Measurements from ENCODE around the gene C11orf91.

The C11orf91 gene

DNA sequence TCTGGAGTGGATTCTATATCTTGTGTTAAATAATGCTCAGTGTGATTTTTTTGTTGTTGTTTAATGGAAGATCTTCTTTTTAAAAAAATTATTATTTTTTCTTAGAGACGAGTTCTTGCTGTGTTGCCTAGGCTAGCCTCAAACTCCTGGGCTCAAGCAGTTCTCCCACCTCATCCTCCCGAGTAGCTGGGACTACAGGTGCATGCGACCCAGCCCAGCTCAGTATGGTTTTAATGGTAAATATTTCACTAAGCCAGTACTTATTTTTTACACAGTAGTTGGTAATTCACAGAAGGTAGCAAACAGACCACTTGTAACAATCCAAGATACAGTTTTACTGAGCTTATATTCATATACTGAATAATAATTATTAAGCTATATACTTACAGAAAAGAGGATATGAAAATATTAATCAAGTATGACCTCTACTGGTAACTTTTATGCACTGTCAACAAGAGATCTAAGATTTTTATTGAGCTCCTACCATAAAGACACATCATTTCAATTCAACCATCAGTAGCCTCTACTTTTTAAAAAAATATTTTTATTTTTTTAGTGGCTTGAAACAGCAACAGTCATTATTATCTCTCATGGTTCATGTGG, 41.7 kb upstream of the C11orf91 start:
- no peaks in the 10 kb centered on the region for H3K4me1 ChIP-seq (ENCODE audit: insufficient read depth, low read length)
- TF ChIP-seq, protein P1, sequence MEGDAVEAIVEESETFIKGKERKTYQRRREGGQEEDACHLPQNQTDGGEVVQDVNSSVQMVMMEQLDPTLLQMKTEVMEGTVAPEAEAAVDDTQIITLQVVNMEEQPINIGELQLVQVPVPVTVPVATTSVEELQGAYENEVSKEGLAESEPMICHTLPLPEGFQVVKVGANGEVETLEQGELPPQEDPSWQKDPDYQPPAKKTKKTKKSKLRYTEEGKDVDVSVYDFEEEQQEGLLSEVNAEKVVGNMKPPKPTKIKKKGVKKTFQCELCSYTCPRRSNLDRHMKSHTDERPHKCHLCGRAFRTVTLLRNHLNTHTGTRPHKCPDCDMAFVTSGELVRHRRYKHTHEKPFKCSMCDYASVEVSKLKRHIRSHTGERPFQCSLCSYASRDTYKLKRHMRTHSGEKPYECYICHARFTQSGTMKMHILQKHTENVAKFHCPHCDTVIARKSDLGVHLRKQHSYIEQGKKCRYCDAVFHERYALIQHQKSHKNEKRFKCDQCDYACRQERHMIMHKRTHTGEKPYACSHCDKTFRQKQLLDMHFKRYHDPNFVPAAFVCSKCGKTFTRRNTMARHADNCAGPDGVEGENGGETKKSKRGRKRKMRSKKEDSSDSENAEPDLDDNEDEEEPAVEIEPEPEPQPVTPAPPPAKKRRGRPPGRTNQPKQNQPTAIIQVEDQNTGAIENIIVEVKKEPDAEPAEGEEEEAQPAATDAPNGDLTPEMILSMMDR (IDR thresholded peaks at IDR 0.05; ENCODE audit: borderline replicate concordance, extremely low read depth, low read length, poor library complexity, severe bottlenecking) = peak; percentile 58
- no peak for TF ChIP-seq EZH2 (IDR thresholded peaks at IDR 0.05; ENCODE audit: borderline replicate concordance, low read depth, low read length, severe bottlenecking)
- H3K36me3 ChIP-seq (ENCODE audit: insufficient read depth, low read length) = peaks cover 13% of the 10 kb centered on the region
- H2AFZ ChIP-seq (ENCODE audit: low read depth, low read length) = no peak overlapping the region
- no peak overlapping the region for H3K4me3 ChIP-seq (ENCODE audit: low read depth in 1 of 2, low read length in 2 of 2)
- H3K9ac ChIP-seq (ENCODE audit: low read depth, low read length) = no peak overlapping the region
- H3K4me2 ChIP-seq (ENCODE audit: insufficient read depth, low read length) = no peak overlapping the region
- H3K27ac ChIP-seq (ENCODE audit: low read length) = no peak overlapping the region
- no peaks in the 10 kb centered on the region for H4K20me1 ChIP-seq (ENCODE audit: insufficient read depth, low read length)
- H3K9me3 ChIP-seq (ENCODE audit: insufficient read depth, low read length, severe bottlenecking) = no peaks in the 10 kb centered on the region
- no peaks in the 10 kb centered on the region for H3K27me3 ChIP-seq (ENCODE audit: insufficient read depth, low read length, poor library complexity)
- ATAC-seq (ENCODE audit: insufficient read depth, low read depth) (peak; percentile 58; the same call in 2 of the 3 replicates), DNase-seq (no peak)
- H3K79me2 ChIP-seq (ENCODE audit: insufficient read depth, low read length) = no peaks in the 10 kb centered on the region

DNA sequence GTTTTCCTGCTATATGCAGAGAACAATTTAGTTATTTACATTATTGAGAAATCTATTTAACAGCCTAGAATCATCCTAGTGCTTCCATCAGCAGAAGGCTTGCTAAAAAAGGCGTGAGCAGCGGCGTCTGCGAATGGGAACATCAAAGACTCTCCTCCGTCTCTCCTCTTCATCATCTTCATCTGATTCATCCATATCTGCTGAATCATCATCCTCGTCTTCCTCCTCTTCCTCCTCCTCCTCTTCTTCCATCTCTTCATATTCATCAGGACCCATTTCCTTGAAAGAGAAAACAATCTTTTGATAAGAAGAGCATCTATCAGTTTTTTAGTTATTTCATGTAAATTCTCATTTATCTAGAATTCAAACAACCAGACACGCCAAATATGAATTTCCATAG, 41.2 kb upstream of the C11orf91 start:
- H3K9me3 ChIP-seq (ENCODE audit: insufficient read depth, low read length, severe bottlenecking) = no peaks in the 10 kb centered on the region

DNA sequence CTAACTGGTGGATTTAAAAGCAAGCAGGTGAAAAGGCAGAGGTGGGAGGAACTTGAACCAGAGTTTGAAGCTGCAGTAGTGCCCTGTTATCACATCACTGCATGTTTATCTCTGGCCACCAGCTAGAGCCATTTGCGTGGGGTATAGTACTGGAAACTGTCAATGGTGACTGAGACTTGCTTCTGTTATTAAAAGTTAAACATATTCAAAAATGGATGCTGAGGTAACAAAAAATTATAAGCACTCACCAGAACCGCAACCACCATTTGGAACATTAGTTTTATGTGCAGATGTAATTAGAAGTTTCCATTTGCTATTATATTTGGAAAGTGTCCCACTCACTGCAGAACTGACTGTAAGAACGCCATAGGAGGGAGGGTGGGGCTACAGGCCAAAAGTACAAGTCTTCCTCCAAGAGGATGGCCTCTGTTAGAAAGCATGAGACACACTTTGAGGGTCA, 36.8 kb upstream of the C11orf91 start:
- TF ChIP-seq, protein P1 (IDR thresholded peaks at IDR 0.05; ENCODE audit: borderline replicate concordance, extremely low read depth, low read length, poor library complexity, severe bottlenecking) = no peak
- H3K4me3 ChIP-seq (ENCODE audit: low read depth in 1 of 2, low read length in 2 of 2) = no peak overlapping the region
- no peak overlapping the region for H3K9ac ChIP-seq (ENCODE audit: low read depth, low read length)
- no peaks in the 10 kb centered on the region for H3K79me2 ChIP-seq (ENCODE audit: insufficient read depth, low read length)
- no peak for DNase-seq
- H3K4me2 ChIP-seq (ENCODE audit: insufficient read depth, low read length) = no peak overlapping the region
- no peaks in the 10 kb centered on the region for H3K36me3 ChIP-seq (ENCODE audit: insufficient read depth, low read length)
- no peak overlapping the region for H2AFZ ChIP-seq (ENCODE audit: low read depth, low read length)
- ATAC-seq (ENCODE audit: insufficient read depth, low read depth) = no peak
- no peaks in the 10 kb centered on the region for H4K20me1 ChIP-seq (ENCODE audit: insufficient read depth, low read length)
- no peaks in the 10 kb centered on the region for H3K9me3 ChIP-seq (ENCODE audit: insufficient read depth, low read length, severe bottlenecking)
- H3K27ac ChIP-seq (ENCODE audit: low read length) = no peak overlapping the region
- peaks cover 15% of the 10 kb centered on the region for H3K4me1 ChIP-seq (ENCODE audit: insufficient read depth, low read length)
- peaks cover 19% of the 10 kb centered on the region for H3K27me3 ChIP-seq (ENCODE audit: insufficient read depth, low read length, poor library complexity)

More for the DNA sequence above, 41.2 kb upstream of the C11orf91 start:
- Histone ChIP-seq H2AFZ (ENCODE audit: low read depth, low read length) (no peak overlapping the region), H3K27me3 (ENCODE audit: insufficient read depth, low read length, poor library complexity) (peaks cover 3% of the 10 kb centered on the region), H3K27ac (ENCODE audit: low read length) (no peak overlapping the region), H3K4me2 (ENCODE audit: insufficient read depth, low read length) (no peak overlapping the region), H3K4me3 (ENCODE audit: low read depth in 1 of 2, low read length in 2 of 2) (no peak overlapping the region), H3K79me2 (ENCODE audit: insufficient read depth, low read length) (no peaks in the 10 kb centered on the region), H3K4me1 (ENCODE audit: insufficient read depth, low read length) (no peaks in the 10 kb centered on the region; the same call in 1 of the 2 replicates), H3K9ac (ENCODE audit: low read depth, low read length) (no peak overlapping the region), H4K20me1 (ENCODE audit: insufficient read depth, low read length) (no peaks in the 10 kb centered on the region), H3K36me3 (ENCODE audit: insufficient read depth, low read length) (peaks cover 13% of the 10 kb centered on the region)
- TF ChIP-seq, protein P1 (IDR thresholded peaks at IDR 0.05; ENCODE audit: borderline replicate concordance, extremely low read depth, low read length, poor library complexity, severe bottlenecking) = no peak
- no peak for TF ChIP-seq EZH2 (IDR thresholded peaks at IDR 0.05; ENCODE audit: borderline replicate concordance, low read depth, low read length, severe bottlenecking)
- no peak for DNase-seq
- ATAC-seq (ENCODE audit: insufficient read depth, low read depth) = no peak

Data from DND-41 (cell line).